Upper lobe of left lung (tissue), 6 donors: ENCODE data around the gene IPO8. TPM values are rescaled to one million over a fixed set of nuclear protein-coding genes. Genes with fewer than 3 reads are reported as not detected.

Source experiments
- ATAC-seq, 2 donors: fragments of 200-7000 bp; cut with Tn5 transposase; one replicate each; pipeline ENCODE4 v1.9.1; 2022; ENCODE audit warnings: mild to moderate bottlenecking in 2 of 2, moderate library complexity in 2 of 2; ENCODE audit not compliant: low FRiP score in 2 of 2
- DNase-seq, 2 donors: peaks; one replicate each; pipeline ENCODE4 v3.0.0-alpha.2; 2019 to 2020
- H3K27ac ChIP-seq, 4 donors: fragments of 200-600 bp; sonication (generic); one replicate each; pipeline ENCODE4 v1.5.1; 2016 to 2019
- H3K27me3 ChIP-seq, 4 donors: fragments of 200-600 bp; sonication (generic); one replicate each; pipeline ENCODE4 v1.5.1; 2017 to 2019
- H3K36me3 ChIP-seq, 4 donors: fragments of 200-600 bp; sonication (generic); one replicate each; pipeline ENCODE4 v1.5.1; 2016 to 2019
- H3K4me1 ChIP-seq, 4 donors: fragments of 200-600 bp; sonication (generic); one replicate each; pipeline ENCODE4 v1.5.1; 2018 to 2019
- H3K4me3 ChIP-seq, 4 donors: fragments of 200-600 bp; sonication (generic); one replicate each; pipeline ENCODE4 v1.5.1; 2017 to 2019; ENCODE audit warnings: mild to moderate bottlenecking in 2 of 4, moderate library complexity in 1 of 4
- H3K9me3 ChIP-seq, 4 donors: fragments of 200-600 bp; sonication (generic); one replicate each; pipeline ENCODE4 v1.5.1; 2018 to 2019
- EP300 ChIP-seq, 4 donors: sonication (generic); formaldehyde crosslinking; IDR thresholded peaks; one replicate each; pipeline ENCODE4 v1.5.1; 2017; ENCODE audit warnings: antibody characterized with exemption in 4 of 4, control low read depth in 2 of 4
- POLR2A ChIP-seq, 4 donors: fragments of 450-650 bp; IDR thresholded peaks; one replicate each; pipeline ENCODE4 v1.5.1; 2016 to 2017; ENCODE audit warnings: antibody characterized with exemption in 4 of 4, mild to moderate bottlenecking in 2 of 4
- POLR2AphosphoS5 ChIP-seq, 2 donors: sonication (generic); formaldehyde crosslinking; IDR thresholded peaks; one replicate each; pipeline ENCODE4 v1.5.1; 2017; ENCODE audit warnings: antibody characterized with exemption in 2 of 2
- WGBS, 2 donors: methylation state at CpG; one replicate each; pipeline ENCODE4 v1.1.5; 2017 to 2018; 5-methylcytosine and 5-hydroxymethylcytosine counted together
- total RNA-seq, 6 donors: library from RNA; depleted of rRNA in 4 of 6; stranded (reverse); fragments of >200 nt in 4 of 6; gene quantifications; one replicate each; pipeline versions ENCODE4 v1.1.0 to v1.2.1, GENCODE V29; 2016 to 2021
- TF ChIP-seq, protein P1 (sequence below), 6 experiments: fragments of 450-650 bp in 4 of 6; fragments of 200-600 bp in 2 of 6; sonication (generic) in 2 of 6; IDR thresholded peaks; one replicate each; pipeline ENCODE4 v1.5.1; 2016 to 2019; ENCODE audit warnings: antibody characterized with exemption in 6 of 6
- donor health status: DM: no; HTN: no; CAD: no; lungs with moderate emphysema.
- donor health status: DM: no; HTN: yes; CAD: no; lungs with severe emphysema.

Gene IPO8
- total RNA-seq, 6 donors from 2014 or later: 20.4 to 68.1 (median 48.0) TPM

DNA sequence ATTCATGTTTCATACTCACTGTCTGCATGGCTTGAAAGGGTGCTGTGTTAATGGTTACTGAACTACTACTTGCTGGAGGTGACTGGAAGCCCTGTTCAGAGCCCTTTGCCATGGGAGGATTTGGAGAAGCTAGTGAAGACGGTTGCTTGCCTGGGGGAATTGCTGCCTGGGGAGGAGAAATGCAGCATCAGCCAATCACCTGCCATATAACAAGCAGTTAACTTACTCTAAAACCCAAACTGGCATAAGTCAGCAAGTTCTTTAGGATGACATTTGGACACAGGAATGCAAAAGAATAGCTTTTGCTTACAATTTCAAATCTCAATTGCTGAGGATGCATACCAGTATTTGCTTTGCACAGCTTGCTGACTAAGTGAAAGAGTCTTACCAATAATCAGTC is 23.4 kb upstream of the IPO8 start:
- peaks cover 3 to 67% (median 17%) of the 10 kb centered on the region in 4 donors for H3K36me3 ChIP-seq
- H3K4me3 ChIP-seq: no peak overlapping the region
- no peaks in the 10 kb centered on the region for H3K4me1 ChIP-seq
- WGBS, 2 donors: 62 to 69% methylated on average over 1 of the region's 1 CpG
- H3K27me3 ChIP-seq: no peaks in the 10 kb centered on the region
- ATAC-seq (no peak), DNase-seq (no peak)
- H3K9me3 ChIP-seq: no peaks in the 10 kb centered on the region
- TF ChIP-seq, protein P1, sequence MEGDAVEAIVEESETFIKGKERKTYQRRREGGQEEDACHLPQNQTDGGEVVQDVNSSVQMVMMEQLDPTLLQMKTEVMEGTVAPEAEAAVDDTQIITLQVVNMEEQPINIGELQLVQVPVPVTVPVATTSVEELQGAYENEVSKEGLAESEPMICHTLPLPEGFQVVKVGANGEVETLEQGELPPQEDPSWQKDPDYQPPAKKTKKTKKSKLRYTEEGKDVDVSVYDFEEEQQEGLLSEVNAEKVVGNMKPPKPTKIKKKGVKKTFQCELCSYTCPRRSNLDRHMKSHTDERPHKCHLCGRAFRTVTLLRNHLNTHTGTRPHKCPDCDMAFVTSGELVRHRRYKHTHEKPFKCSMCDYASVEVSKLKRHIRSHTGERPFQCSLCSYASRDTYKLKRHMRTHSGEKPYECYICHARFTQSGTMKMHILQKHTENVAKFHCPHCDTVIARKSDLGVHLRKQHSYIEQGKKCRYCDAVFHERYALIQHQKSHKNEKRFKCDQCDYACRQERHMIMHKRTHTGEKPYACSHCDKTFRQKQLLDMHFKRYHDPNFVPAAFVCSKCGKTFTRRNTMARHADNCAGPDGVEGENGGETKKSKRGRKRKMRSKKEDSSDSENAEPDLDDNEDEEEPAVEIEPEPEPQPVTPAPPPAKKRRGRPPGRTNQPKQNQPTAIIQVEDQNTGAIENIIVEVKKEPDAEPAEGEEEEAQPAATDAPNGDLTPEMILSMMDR (IDR thresholded peaks at IDR 0.05): no peak
- TF ChIP-seq EP300 (IDR thresholded peaks at IDR 0.05) (no peak), POLR2AphosphoS5 (IDR thresholded peaks at IDR 0.05) (no peak), POLR2A (IDR thresholded peaks at IDR 0.05) (no peak)
- no peak overlapping the region for H3K27ac ChIP-seq

DNA sequence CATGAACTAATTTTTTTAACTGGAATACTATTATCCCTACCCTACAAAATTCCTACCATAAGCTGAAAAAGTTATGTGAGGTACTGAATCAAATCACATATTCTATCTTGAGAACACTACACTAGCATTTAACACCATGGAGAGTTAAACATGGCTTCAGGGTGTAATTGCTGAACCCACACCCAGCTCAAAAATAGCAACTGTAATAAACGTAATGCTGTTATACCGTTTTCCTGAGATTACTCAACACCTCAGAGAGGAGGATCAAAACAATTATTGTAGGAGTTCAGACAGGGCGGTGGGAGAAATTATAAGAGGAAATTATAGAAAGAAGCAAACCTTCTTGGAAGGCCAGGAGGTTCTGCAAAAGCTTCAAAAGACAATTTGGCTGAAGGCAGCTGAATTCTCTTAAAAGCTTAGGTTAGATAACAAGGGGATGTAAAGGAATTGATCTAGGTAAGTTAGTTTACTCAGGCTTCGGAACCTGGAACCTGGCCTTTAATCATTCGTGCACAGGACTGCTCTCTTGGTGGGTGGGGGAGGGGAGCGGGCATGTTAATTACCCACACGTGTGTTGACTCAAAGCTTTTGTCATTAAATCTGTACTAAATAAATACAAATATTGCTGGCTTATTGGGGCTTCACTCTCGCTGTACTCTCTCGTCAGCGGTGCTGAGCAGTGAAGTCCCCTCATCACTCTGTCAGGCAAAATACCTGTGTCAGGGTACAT is 12.1 kb upstream of the IPO8 start:
- Histone ChIP-seq H3K4me1 (no peaks in the 10 kb centered on the region), H3K27me3 (no peaks in the 10 kb centered on the region), H3K36me3 (peaks cover 0 to 19% (median 4%) of the 10 kb centered on the region in 4 donors), H3K27ac (no peak overlapping the region), H3K4me3 (no peak overlapping the region), H3K9me3 (no peaks in the 10 kb centered on the region)
- TF ChIP-seq POLR2AphosphoS5 (IDR thresholded peaks at IDR 0.05) (no peak), POLR2A (IDR thresholded peaks at IDR 0.05) (no peak), EP300 (IDR thresholded peaks at IDR 0.05) (no peak)
- TF ChIP-seq, protein P1 (IDR thresholded peaks at IDR 0.05): no peak
- no peak for ATAC-seq
- DNase-seq: no peak
- 81 to 86% methylated on average over 10 of the region's 10 CpGs for WGBS, 2 donors

DNA sequence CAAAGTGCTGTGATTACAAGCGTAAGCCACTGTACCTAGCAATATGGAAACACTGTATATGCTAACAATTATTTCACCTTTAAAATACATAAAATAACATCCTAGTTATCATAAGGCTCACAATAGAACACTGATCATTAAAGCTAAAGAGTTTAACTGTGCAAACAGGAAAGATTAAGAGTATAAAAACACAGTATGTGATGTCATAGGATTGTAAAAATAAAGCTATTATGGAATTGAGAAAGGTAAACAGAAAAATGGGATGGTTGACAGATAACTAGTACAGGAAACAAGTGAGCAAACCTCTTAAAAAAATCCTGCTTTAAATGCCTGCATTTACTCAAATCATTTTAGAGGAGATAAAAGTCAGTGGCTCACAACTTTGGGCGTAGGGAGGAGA is 10.8 kb upstream of the IPO8 start:
- no peak overlapping the region for H3K27ac ChIP-seq
- 84 to 98% methylated on average over 2 of the region's 2 CpGs for WGBS, 2 donors
- H3K9me3 ChIP-seq: no peaks in the 10 kb centered on the region
- DNase-seq (no peak), ATAC-seq (no peak)
- H3K4me3 ChIP-seq: no peak overlapping the region
- peaks cover 0 to 15% (median 4%) of the 10 kb centered on the region in 4 donors for H3K36me3 ChIP-seq
- no peaks in the 10 kb centered on the region for H3K4me1 ChIP-seq
- no peak for TF ChIP-seq POLR2A (IDR thresholded peaks at IDR 0.05)
- TF ChIP-seq EP300 (IDR thresholded peaks at IDR 0.05): no peak
- TF ChIP-seq POLR2AphosphoS5 (IDR thresholded peaks at IDR 0.05): no peak
- H3K27me3 ChIP-seq: no peaks in the 10 kb centered on the region

DNA sequence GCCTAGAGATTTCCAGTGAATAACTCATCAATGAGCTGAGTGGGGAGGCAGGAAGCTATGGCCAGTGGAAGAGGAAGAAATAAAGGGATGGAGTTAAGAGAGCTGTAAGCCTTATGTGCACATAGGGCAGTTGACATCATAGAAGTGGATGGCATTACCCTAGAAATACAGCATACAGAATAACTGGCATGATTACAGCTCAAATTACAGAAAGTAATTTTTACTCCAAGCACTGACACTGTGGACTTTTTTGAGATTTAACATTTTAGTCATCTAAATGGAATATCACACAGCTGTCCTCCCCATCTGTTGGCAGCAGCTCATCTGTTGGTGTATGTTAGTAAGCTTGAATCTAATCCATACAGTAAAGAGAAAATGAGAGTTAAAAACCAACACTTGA is 5.4 kb upstream of the IPO8 start:
- no peak overlapping the region for H3K27ac ChIP-seq
- no peaks in the 10 kb centered on the region for H3K27me3 ChIP-seq
- H3K4me1 ChIP-seq: peaks cover 0 to 6% (median 5%) of the 10 kb centered on the region in 4 donors
- no peaks in the 10 kb centered on the region for H3K9me3 ChIP-seq
- no peak overlapping the region for H3K4me3 ChIP-seq
- no peak for TF ChIP-seq EP300 (IDR thresholded peaks at IDR 0.05)
- TF ChIP-seq POLR2A (IDR thresholded peaks at IDR 0.05): no peak
- TF ChIP-seq, protein P1 (IDR thresholded peaks at IDR 0.05): no peak
- TF ChIP-seq POLR2AphosphoS5 (IDR thresholded peaks at IDR 0.05): no peak
- DNase-seq (no peak), ATAC-seq (no peak)
- H3K36me3 ChIP-seq: no peaks in the 10 kb centered on the region

DNA sequence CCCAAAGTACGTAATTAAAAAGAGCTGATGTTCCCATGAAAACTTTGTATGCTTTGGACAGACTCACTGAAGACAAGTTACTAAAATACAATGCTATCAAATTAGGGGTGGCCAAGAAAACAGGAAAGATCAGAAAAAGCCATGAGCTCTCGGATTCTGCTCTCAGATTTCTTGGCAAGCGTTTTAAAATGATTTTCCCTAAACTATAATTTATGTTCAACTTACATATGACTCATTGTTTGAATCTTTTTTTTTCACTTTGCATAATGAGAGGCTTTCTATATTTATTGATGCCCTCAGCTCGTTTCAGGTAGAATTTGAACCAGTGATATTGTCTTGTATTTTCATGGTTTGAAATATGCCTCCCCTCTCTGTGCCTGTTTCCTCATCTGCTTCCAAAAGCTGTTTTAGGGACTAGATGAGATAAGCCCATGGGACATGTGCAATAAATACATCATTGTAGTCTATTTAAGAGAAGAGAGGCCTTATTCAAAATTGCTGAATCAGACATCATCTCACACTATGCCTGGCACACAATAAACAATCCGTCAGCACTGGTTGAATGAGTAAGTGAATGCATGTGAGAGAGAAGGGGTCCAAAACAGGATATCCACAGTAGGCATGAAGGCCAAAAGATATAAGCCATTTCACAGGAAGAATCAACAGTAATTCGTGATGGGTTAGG is 4.7 kb upstream of the IPO8 start:
- DNase-seq (no peak), ATAC-seq (no peak)
- H3K4me3 ChIP-seq: no peak overlapping the region
- H3K36me3 ChIP-seq: no peaks in the 10 kb centered on the region
- no peaks in the 10 kb centered on the region for H3K9me3 ChIP-seq
- H3K4me1 ChIP-seq: peaks cover 0 to 6% (median 5%) of the 10 kb centered on the region in 4 donors
- no peak overlapping the region for H3K27ac ChIP-seq
- 80 to 88% methylated on average over 6 of the region's 6 CpGs for WGBS, 2 donors
- TF ChIP-seq, protein P1 (IDR thresholded peaks at IDR 0.05): no peak
- TF ChIP-seq EP300 (IDR thresholded peaks at IDR 0.05): no peak
- TF ChIP-seq POLR2AphosphoS5 (IDR thresholded peaks at IDR 0.05): no peak
- no peak for TF ChIP-seq POLR2A (IDR thresholded peaks at IDR 0.05)
- no peaks in the 10 kb centered on the region for H3K27me3 ChIP-seq
